ENCODE measurements around the gene CCDC184.

The CCDC184 gene

DNA sequence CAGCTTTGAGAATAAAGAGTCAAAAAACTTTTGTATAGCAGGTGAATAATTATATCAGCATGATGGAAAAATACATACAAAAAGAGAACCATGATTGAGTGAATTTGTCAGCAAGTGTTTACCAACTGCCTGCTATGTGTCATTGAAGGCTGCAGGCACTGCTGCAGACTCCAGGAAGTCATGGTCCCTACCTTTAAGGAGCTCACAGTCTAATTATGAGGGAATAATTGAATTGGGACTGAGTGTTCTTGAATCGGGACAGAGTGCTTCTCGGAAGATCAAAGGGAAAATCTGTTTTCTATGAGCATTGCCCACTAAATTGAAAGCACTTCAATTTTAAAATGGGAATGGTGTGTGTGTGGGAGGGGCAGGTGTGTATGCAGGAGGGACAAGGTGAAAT lies 10.2 kb downstream of the CCDC184 start:
- H3K27ac ChIP-seq = no peak overlapping the region
- TF ChIP-seq, protein P1, sequence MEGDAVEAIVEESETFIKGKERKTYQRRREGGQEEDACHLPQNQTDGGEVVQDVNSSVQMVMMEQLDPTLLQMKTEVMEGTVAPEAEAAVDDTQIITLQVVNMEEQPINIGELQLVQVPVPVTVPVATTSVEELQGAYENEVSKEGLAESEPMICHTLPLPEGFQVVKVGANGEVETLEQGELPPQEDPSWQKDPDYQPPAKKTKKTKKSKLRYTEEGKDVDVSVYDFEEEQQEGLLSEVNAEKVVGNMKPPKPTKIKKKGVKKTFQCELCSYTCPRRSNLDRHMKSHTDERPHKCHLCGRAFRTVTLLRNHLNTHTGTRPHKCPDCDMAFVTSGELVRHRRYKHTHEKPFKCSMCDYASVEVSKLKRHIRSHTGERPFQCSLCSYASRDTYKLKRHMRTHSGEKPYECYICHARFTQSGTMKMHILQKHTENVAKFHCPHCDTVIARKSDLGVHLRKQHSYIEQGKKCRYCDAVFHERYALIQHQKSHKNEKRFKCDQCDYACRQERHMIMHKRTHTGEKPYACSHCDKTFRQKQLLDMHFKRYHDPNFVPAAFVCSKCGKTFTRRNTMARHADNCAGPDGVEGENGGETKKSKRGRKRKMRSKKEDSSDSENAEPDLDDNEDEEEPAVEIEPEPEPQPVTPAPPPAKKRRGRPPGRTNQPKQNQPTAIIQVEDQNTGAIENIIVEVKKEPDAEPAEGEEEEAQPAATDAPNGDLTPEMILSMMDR (IDR thresholded peaks at IDR 0.05) = no peak
- no peak overlapping the region for H3K4me3 ChIP-seq
- DNase-seq = no peak
- no peaks in the 10 kb centered on the region for H3K36me3 ChIP-seq
- peaks cover 0 to 7% (median 5%) of the 10 kb centered on the region in 4 donors for H3K4me1 ChIP-seq
- H3K9me3 ChIP-seq = no peaks in the 10 kb centered on the region
- peaks cover 0 to 7% of the 10 kb centered on the region in 2 donors for H3K27me3 ChIP-seq
- intact Hi-C loops (cut with DNase I; ENCODE audit: low total_unique reads) = no loop called here

DNA sequence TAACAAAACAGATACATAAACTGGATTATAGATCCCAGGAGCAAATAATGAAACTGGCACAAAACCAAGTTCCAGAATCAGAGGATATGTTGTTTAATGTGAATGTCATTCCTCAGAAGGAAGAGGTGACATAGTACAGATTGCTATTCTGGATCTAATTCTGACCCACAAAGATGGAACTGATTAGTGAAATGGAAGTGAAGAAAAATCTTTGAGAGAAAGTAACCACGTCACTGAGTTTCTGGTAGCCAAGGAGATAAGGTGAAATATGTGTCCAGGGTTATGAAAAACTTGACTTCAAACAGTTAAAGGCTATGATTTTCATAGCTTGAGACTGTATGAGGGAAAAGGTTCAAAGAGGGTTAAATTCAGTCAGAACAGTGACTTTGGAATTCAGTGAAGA lies 11.4 kb downstream of the CCDC184 start:
- Histone ChIP-seq H3K27ac (no peak overlapping the region), H3K36me3 (no peaks in the 10 kb centered on the region), H3K9me3 (no peaks in the 10 kb centered on the region), H3K4me3 (no peak overlapping the region), H3K27me3 (peaks cover 0 to 7% of the 10 kb centered on the region in 2 donors), H3K4me1 (peaks cover 0 to 17% (median 12%) of the 10 kb centered on the region in 4 donors)
- intact Hi-C loops (cut with DNase I; ENCODE audit: low total_unique reads) = no loop called here
- TF ChIP-seq, protein P1 (IDR thresholded peaks at IDR 0.05) = no peak
- no peak for DNase-seq

DNA sequence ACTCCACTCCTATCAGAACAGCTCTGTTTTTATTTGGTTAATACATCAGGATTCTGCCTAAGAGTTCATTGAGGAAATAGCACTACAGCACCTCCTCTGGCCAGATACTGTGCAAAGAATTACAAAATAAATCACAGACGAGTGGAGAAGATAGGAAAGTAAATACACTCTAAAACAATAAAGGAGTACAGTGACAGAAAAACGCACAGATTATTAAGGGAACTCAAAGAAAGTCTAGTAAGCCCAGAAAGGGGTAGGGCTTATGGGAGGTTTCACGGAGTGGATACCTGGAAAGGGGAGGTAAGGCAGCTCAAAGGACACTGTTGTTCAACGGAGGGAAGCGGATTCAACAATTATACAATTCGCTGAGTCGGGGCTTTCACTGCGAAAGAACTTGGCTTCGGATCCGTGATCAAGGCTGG lies 14.1 kb downstream of the CCDC184 start:
- Histone ChIP-seq H3K36me3 (no peaks in the 10 kb centered on the region), H3K4me1 (peaks cover 0 to 17% (median 12%) of the 10 kb centered on the region in 4 donors), H3K27me3 (no peaks in the 10 kb centered on the region), H3K9me3 (peaks cover 0 to 4% (median 0%) of the 10 kb centered on the region in 3 donors), H3K27ac (peak overlapping the region; percentile 88 to 93), H3K4me3 (peak overlapping the region; percentile 65 to 71)
- intact Hi-C loops (cut with DNase I; ENCODE audit: low total_unique reads) = no loop called here
- TF ChIP-seq, protein P1 (IDR thresholded peaks at IDR 0.05) = peak; percentile 23 to 35
- no peak for DNase-seq

DNA sequence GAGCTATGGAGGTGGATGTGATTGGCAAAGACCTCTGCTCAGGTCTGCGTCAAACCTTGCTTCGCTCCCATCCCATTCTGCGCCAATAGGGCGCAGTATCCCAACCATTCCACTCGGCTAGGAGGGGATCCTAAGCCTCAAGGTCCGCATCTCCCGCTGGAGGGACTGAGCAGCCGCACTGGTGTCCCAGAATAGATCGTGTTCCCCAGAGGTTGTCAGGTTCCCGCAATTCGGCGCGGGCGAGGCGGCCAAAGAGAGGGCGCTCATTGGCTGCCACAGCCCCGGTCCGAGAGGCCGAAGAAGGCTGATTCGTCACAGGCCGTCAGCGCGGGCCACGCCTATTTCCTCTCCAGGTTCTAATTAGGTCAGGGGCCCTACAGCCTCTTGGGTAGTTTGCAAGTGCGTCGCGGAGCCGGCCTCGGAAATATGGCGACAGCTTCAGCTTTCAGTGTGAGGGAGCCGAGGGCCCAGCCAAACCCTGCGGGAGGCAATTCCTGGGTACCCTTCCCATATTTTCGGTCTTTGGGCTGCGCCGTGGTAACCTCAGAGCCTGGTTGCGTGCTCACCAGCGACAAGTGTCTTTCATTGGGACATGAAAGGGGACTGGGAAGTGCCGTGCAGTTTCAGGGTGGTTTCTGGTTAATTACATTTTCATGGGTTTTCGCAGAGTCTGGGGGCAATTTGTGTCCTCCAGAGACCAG lies 14.7 kb downstream of the CCDC184 start:
- intact Hi-C loops (cut with DNase I; ENCODE audit: low total_unique reads) = no loop called here
- Histone ChIP-seq H3K4me3 (peak overlapping the region; percentile 65 to 71), H3K27me3 (no peaks in the 10 kb centered on the region), H3K27ac (peak overlapping the region; percentile 88 to 93), H3K36me3 (no peaks in the 10 kb centered on the region), H3K4me1 (peaks cover 0 to 17% (median 12%) of the 10 kb centered on the region in 4 donors), H3K9me3 (peaks cover 0 to 10% (median under 1%) of the 10 kb centered on the region in 3 donors)
- peak; percentile 97 to 98 for DNase-seq
- TF ChIP-seq, protein P1 (IDR thresholded peaks at IDR 0.05) = no peak

DNA sequence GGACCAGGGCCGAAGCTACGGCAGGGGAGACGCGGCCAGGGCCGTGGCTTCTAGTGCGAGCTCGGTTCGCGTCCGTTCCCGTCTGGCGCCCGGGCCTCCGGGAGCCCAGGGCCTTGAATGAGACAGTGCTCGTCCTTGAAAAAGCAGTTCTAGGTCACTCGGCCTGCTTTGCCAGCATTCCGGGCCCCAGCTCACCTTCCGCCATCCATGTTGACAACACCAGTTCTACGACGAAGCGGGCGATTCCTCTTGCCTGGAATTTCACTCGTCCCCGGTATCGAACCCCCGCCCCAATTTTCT lies 15.2 kb downstream of the CCDC184 start:
- no peaks in the 10 kb centered on the region for H3K36me3 ChIP-seq
- no peaks in the 10 kb centered on the region for H3K27me3 ChIP-seq
- H3K4me1 ChIP-seq = peaks cover 0 to 17% (median 12%) of the 10 kb centered on the region in 4 donors
- peaks cover 0 to 15% (median 4%) of the 10 kb centered on the region in 3 donors for H3K9me3 ChIP-seq
- intact Hi-C loops (cut with DNase I; ENCODE audit: low total_unique reads) = no loop called here
- peak overlapping the region; percentile 88 to 93 for H3K27ac ChIP-seq
- TF ChIP-seq, protein P1 (IDR thresholded peaks at IDR 0.05) = no peak
- peak; percentile 32 to 74 for DNase-seq
- H3K4me3 ChIP-seq = peak overlapping the region; percentile 65 to 71

Measured in tibial artery (tissue), 4 donors.